ENCODE results near the gene MRPL12.

DNA sequence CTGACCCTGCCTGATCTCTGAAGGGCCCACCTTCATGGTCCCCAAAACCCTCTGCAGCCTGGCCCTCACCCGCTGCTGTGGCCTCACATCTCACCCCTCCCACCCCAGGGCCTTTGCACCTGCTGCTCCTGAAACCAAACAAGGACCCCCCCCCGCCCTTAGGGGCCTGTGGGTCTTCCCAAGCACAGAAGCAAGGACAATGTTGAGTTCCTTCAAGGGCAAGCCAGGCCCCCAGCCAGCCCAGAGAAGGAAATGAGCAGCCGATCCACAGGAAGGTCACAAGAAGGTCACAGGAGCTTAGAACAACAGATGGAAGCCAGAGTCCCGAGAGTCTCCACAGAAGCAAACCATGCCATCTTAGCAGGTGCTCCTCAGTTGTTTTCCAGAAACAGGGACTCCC lies 46.3 kb upstream of the MRPL12 start:
- no peak for TF ChIP-seq CTCF (IDR thresholded peaks at IDR 0.05 in 8 of 11, conservative IDR thresholded peaks at IDR 0.05 in 3 of 11)
- no peak for TF ChIP-seq POLR2A (IDR thresholded peaks at IDR 0.05)
- no peak for TF ChIP-seq POLR2AphosphoS5 (IDR thresholded peaks at IDR 0.05)
